GM19397 (cell line): Measurements from ENCODE around the gene AK2.
"Not testable (repeated sequence)": the region's sequence is repeated elsewhere in the genome, so short reads cannot be mapped to it uniquely, and the experiment has no call there.

Experiments used
- ATAC-seq: cut with Tn5 transposase; IDR thresholded peaks from one replicate; pipeline ENCODE4 v1.9.1; 2021; ENCODE audit warnings: mild to moderate bottlenecking, moderate library complexity; ENCODE audit not compliant: unreplicated experiment

AK2 gene

GRCh38 chr1:33002006-33002405, 34.7 kb downstream of the AK2 start:
- ATAC-seq = no peak

- no peak for ATAC-seq
These were observed 35.4 kb downstream of the AK2 start for GRCh38 chr1:33001282-33001681.

- no peak for ATAC-seq
These were observed 36.2 kb downstream of the AK2 start for GRCh38 chr1:33000427-33001026.

DNA sequence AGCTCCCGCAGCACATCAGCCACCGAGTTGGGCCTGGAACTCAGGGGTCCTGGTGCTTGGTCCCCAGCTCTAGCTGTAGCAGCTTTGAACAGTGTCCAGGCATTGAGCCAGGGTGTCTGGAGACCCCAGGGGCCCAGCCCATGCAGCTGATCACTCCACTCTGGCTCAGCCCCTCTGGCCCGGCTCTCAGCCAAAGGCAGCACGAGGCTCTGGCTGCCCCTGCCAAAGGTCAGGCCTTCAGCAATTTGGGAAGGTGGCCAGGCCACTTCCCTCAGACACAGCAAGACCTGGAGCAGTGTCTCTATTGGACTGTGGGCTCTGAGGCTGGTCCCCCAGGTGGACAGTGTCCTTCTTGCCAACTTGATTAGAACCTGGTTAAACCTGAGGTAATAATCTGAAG, 37.7 kb downstream of the AK2 start:
- no peak for ATAC-seq

DNA sequence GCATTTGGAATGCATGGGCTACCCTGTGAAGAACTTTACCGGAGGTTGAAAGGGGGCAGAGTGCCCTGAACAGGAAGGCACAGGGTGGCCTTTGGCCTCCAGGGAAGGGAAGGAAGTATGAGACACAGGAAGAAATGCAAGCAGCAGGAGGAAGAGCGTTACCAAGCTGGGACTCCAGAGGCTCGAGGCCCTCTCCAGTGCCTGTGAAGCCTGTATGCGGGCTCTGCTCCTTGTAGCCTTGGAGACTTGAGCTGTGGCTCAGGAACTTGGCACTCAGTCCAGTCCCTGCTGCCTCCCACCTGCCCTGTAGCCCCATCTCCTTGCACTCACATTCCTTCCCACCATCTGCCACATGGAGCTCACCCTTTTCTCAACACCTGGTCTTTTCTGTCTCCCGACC, 38.6 kb downstream of the AK2 start:
- ATAC-seq = no peak

- ATAC-seq = no peak
These were observed 39.2 kb downstream of the AK2 start for GRCh38 chr1:32997381-32997891.

- ATAC-seq = not testable (repeated sequence)
These were observed 43.4 kb downstream of the AK2 start for GRCh38 chr1:32993324-32993636.

- ATAC-seq = peak; percentile 72
These were observed 44.0 kb downstream of the AK2 start for GRCh38 chr1:32992489-32993323.

- ATAC-seq = peak; percentile 34
These were observed 44.7 kb downstream of the AK2 start for GRCh38 chr1:32991819-32992488.

GRCh38 chr1:32991386-32991785, 45.3 kb downstream of the AK2 start:
- no peak for ATAC-seq

DNA sequence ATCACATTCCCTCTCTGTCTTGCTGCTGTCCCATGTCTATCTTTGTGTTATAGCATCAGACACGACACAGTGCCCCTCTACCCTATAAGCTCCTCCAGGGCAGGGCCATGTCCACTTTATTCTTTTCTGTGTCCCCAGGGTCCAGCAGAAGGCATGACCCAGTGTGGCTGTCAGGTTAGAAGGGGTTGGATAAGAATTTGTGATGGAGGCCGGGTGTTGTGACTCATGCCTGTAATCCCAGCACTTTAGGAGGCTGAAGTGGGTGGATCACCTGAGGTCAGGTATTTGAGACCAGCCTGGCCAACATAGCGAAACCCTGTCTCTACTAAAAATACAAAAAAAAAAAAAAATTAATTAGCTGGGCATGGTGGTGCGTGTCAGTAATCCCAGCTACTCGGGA, 45.8 kb downstream of the AK2 start:
- no peak for ATAC-seq

DNA sequence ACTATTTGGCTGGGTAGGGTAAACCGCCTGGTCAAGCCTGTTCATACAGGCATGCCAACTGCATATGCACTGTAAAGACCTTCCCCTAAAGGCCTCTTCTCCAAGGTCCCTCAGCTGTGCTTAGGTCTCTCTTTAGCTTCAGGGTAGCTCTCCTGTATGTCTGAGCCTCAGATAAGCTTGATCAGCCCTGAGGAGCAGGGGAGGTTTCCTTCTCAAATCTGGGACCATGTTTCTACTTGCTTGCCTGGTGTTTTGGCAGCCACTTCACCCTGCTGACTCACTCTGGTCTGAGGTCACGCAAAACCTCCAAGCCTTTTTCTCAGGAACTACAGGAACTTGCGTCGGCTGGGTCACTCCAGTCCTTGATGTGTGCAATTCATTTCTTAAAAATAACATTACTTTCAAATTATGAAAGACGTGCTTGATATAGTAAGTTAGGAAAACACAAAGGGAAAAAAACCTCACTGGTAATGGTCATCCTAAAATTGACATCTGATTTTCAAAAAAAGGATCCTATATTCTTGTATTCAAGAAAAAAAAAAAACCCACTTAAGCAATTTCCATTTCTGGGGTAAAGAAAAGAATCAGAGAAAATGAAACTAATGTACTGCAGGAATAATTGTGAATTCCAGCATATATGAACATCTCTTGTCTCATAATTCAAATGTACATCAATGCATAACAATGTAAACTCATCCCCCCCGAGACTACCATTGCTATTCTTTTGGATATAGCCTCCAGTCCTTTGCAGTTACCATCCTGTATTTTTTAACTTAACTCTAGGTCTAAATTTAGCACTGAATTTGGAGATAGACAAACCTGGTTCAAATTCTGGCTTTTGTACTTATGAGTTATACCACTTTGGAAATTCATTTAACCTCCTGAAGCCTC, 47.3 kb downstream of the AK2 start:
- no peak for ATAC-seq

DNA sequence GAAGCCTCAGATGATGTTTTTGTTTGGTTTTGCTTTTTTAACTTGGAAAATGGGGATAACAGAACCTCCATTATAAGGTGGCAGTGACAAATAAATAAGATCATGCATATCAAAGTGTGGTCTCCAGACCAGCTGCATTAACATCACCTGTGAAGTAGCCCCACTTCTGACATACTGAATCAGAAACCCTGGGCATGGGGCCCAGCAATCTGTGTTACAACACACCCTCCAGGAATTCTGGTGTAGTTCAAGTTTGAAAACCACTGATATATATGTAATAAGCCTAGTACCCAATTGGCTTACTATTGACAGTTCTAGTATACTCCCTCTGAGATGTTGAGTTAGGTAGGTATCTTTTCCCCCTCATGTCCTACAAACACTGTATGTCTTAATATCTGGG, 48.0 kb downstream of the AK2 start:
- no peak for ATAC-seq

- no peak for ATAC-seq
These were observed 51.5 kb downstream of the AK2 start for GRCh38 chr1:32985226-32985625.

DNA sequence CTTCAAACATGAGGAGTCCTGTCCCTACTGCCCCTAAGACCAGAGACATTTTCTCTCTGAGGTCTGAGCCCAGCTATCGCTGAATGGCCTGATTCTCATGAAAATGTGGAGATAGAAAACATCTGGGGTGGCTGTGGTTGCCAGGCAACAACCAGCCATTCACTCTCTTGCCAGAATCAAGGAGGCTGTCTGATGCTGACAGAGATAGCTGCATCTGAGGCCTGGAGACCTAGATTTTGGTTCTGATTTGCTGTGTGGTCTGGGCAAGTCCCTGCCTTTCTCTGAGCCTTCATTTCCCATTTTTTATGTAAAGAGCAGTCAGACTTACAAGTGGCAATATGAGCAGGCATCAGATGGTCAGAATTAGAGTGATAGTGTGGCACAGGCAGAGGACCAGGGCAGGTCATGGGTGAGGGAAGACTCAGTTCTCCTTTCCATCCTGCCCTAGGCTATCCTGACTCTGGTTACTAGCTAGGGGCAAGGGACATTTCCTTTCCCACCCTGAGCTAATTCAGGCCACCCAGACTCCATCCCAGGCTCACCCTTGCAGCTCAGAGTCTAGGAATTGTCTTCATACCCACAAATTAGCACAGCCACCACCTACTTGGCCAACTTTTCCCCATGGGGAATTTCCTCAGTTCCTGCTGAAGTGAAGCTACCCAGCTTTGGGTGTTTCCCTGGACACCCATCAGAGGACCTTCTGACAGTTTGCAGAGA, 52.1 kb downstream of the AK2 start:
- ATAC-seq = no peak

GRCh38 chr1:32984090-32984454, 52.6 kb downstream of the AK2 start:
- ATAC-seq = no peak

GRCh38 chr1:32983020-32983419, 53.7 kb downstream of the AK2 start:
- ATAC-seq = no peak

DNA sequence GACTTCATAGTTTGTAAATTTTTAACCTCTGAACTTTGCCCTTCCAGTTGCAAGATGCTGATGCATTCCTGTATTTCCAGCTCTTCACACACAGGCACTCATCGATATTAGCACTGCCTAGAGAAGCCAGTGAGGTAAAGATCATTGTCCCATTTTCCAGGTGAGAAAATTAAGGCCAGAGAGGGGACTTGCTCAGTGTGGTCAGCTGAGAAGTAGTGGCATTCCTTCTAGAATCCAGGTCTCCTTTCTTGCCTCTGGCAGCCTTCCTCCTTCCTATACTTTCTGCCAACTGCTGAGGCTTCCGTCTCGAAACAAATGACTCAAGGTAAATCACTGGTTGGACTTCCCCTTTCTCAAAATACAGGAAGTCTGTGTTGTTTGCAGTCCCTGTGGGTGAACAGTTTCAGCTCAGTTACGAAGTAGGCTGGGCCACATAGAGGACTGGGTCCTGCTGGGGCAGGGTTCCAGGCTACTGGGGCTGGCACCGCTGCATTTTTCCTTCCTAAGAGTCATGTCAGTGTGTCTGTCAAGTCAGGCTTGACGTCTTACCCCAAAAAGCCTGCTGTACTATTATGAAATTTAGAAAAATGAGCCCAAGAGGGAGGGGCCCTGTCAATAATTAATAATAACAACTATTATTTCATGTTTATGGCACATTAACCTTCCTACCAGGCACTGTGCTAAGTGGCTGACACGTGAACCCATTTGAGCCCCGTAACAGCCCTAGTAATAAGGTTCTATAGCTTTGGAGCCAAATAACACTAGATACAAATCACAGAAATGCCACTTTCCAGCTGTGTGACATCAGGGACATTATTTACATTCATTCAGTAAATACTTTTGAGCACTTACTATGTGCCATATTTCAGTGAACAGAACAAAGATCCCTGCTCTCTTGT, 55.4 kb downstream of the AK2 start:
- ATAC-seq = peak; percentile 91

DNA sequence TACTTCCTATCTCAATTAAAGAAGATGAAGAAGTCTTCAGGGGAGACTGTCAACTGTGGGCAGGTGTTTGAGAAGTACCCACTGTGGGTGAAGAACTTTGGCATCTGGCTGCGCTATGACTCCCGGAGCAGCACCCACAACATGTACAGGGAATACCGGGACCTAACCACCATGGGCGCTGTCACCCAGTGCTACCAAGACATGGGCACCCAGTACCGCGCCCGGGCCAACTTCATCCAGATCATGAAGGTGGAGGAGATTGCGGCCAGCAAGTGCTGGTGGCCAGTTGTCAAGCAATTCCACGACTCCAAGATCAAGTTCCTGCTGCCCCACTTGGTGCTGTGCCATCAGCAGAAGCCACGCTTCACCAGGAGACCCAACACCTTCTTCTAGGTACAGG, 56.6 kb downstream of the AK2 start:
- no peak for ATAC-seq
